HCT116 (cell line): ENCODE results near the gene SIGLEC14.

Experiments
- CTCF ChIP-seq, 3 experiments: fragments of 200-600 bp in 1 of 3; sonication (generic) in 1 of 3; IDR thresholded peaks in 2 of 3; conservative IDR thresholded peaks in 1 of 3; 2 replicates each; pipeline ENCODE4 v1.5.1; 2012 to 2017; ENCODE audit warnings: low read depth in 2 of 3, low read length in 2 of 3, antibody characterized with exemption in 1 of 3, borderline replicate concordance in 1 of 3, control low read depth in 1 of 3, mild to moderate bottlenecking in 1 of 3, mixed read lengths in 1 of 3, mixed run types in 1 of 3, moderate library complexity in 1 of 3; ENCODE audit not compliant: insufficient read depth in 1 of 3
- EZH2 ChIP-seq: fragments of 200-600 bp; sonication (generic); IDR thresholded peaks from 2 replicates; pipeline ENCODE4 v1.6.1; 2017; ENCODE audit warnings: antibody characterized with exemption, mixed run types
- POLR2AphosphoS5 ChIP-seq: IDR thresholded peaks from 2 replicates; pipeline ENCODE4 v1.6.1; 2011; ENCODE audit warnings: mild to moderate bottlenecking, low read depth, low read length, moderate library complexity
- SRF ChIP-seq: IDR thresholded peaks from 2 replicates; pipeline ENCODE4 v1.6.1; 2012; ENCODE audit warnings: low read depth
- ZBTB33 ChIP-seq: IDR thresholded peaks from 2 replicates; pipeline ENCODE4 v1.6.1; 2011; ENCODE audit warnings: mild to moderate bottlenecking, low read length, moderate library complexity; ENCODE audit not compliant: insufficient replicate concordance; ENCODE audit errors: extremely low read depth

- TF ChIP-seq POLR2AphosphoS5 = no peak
- no peak for TF ChIP-seq CTCF (IDR thresholded peaks at IDR 0.05 in 2 of 3, conservative IDR thresholded peaks at IDR 0.05 in 1 of 3; ENCODE audit: borderline replicate concordance in 1 of 3, insufficient read depth in 1 of 3, low read depth in 2 of 3, low read length in 2 of 3)
- peak; percentile 93 for TF ChIP-seq SRF
- no peak for TF ChIP-seq EZH2
- no peak for TF ChIP-seq ZBTB33
Observed at GRCh38 chr19:51681286-51681941, 34.8 kb upstream of the SIGLEC14 start.
